ENCODE results near the gene SRXN1. TPM values are rescaled to one million over a fixed set of nuclear protein-coding genes. Genes with fewer than 3 reads are reported as not detected.

Gene SRXN1
- total RNA-seq, 2 experiments from 2014 or later = 16.9 to 17.1 TPM

GRCh38 chr20:635028-635892 is 17.7 kb downstream of the SRXN1 start:
- no peak overlapping the region for H3K4me3 Mint-ChIP-seq
- ChIA-PET CTCF (no interaction called here), POLR2A (no interaction called here)
- no peak for DNase-seq
- H3K36me3 Mint-ChIP-seq (ENCODE audit: low read depth) = no peaks in the 10 kb centered on the region
- H3K4me1 Mint-ChIP-seq = no peaks in the 10 kb centered on the region
- no peaks in the 10 kb centered on the region for H3K9me3 Mint-ChIP-seq
- peaks cover 2% of the 10 kb centered on the region for H3K27me3 Mint-ChIP-seq
- H3K27ac Mint-ChIP-seq = no peak overlapping the region

- no peaks in the 10 kb centered on the region for H3K9me3 Mint-ChIP-seq
- no peak overlapping the region for H3K4me3 Mint-ChIP-seq
- no peaks in the 10 kb centered on the region for H3K36me3 Mint-ChIP-seq (ENCODE audit: low read depth)
- no peaks in the 10 kb centered on the region for H3K4me1 Mint-ChIP-seq
- DNase-seq = no peak
- peaks cover 4% of the 10 kb centered on the region for H3K27me3 Mint-ChIP-seq
- CTCF ChIA-PET = no interaction called here
- no peak overlapping the region for H3K27ac Mint-ChIP-seq
- POLR2A ChIA-PET = no interaction called here
Observed at GRCh38 chr20:634148-634925, 18.7 kb downstream of the SRXN1 start.

GRCh38 chr20:631101-631500 is 21.9 kb downstream of the SRXN1 start:
- Mint-ChIP-seq H3K27me3 (peaks cover 9% of the 10 kb centered on the region), H3K36me3 (ENCODE audit: low read depth) (no peaks in the 10 kb centered on the region), H3K4me3 (no peak overlapping the region), H3K9me3 (no peaks in the 10 kb centered on the region), H3K27ac (no peak overlapping the region), H3K4me1 (no peaks in the 10 kb centered on the region)
- ChIA-PET CTCF (interaction anchor here (5.2 kb wide), 1 partner anchor 15 kb away, joined by 31 read pairs; no protein-coding TSS in a partner anchor), POLR2A (no interaction called here)
- DNase-seq = no peak

GRCh38 chr20:626579-626978 is 26.4 kb downstream of the SRXN1 start:
- POLR2A ChIA-PET = no interaction called here
- peaks cover 27% of the 10 kb centered on the region for H3K27me3 Mint-ChIP-seq
- DNase-seq = no peak
- CTCF ChIA-PET = no interaction called here
- no peaks in the 10 kb centered on the region for H3K9me3 Mint-ChIP-seq
- H3K36me3 Mint-ChIP-seq (ENCODE audit: low read depth) = no peaks in the 10 kb centered on the region
- no peaks in the 10 kb centered on the region for H3K4me1 Mint-ChIP-seq
- no peak overlapping the region for H3K27ac Mint-ChIP-seq
- no peak overlapping the region for H3K4me3 Mint-ChIP-seq

GRCh38 chr20:625360-625932 is 27.6 kb downstream of the SRXN1 start:
- DNase-seq = no peak
- CTCF ChIA-PET = interaction anchor here (1.7 kb wide), 1 partner anchor 20 kb away, joined by 5 read pairs; no protein-coding TSS in a partner anchor
- no peaks in the 10 kb centered on the region for H3K9me3 Mint-ChIP-seq
- no peaks in the 10 kb centered on the region for H3K4me1 Mint-ChIP-seq
- H3K4me3 Mint-ChIP-seq = no peak overlapping the region
- peaks cover 31% of the 10 kb centered on the region for H3K27me3 Mint-ChIP-seq
- no peaks in the 10 kb centered on the region for H3K36me3 Mint-ChIP-seq (ENCODE audit: low read depth)
- POLR2A ChIA-PET = no interaction called here
- no peak overlapping the region for H3K27ac Mint-ChIP-seq

- CTCF ChIA-PET = interaction anchor here (1.0 to 1.7 kb wide), 4 partner anchors 21 to 41 kb away, joined by 3 to 5 read pairs (median 4); no protein-coding TSS in a partner anchor
Observed at GRCh38 chr20:623704-624103, 29.3 kb downstream of the SRXN1 start.

GRCh38 chr20:623021-623420 is 30.0 kb downstream of the SRXN1 start:
- CTCF ChIA-PET = interaction anchor here (1.0 to 1.3 kb wide), 3 partner anchors 22 to 42 kb away, joined by 3 to 4 read pairs (median 3); no protein-coding TSS in a partner anchor
- Mint-ChIP-seq H3K4me1 (no peaks in the 10 kb centered on the region), H3K36me3 (ENCODE audit: low read depth) (no peaks in the 10 kb centered on the region)

More at GRCh38 chr20:623704-624103, 29.3 kb downstream of the SRXN1 start:
- Mint-ChIP-seq H3K4me3 (no peak overlapping the region), H3K4me1 (no peaks in the 10 kb centered on the region), H3K9me3 (no peaks in the 10 kb centered on the region), H3K27ac (no peak overlapping the region), H3K27me3 (peaks cover 35% of the 10 kb centered on the region), H3K36me3 (ENCODE audit: low read depth) (no peaks in the 10 kb centered on the region)
- POLR2A ChIA-PET = no interaction called here
- no peak for DNase-seq

GRCh38 chr20:622161-622560 is 30.8 kb downstream of the SRXN1 start:
- H3K9me3 Mint-ChIP-seq = no peaks in the 10 kb centered on the region
- no peak for DNase-seq
- CTCF ChIA-PET = interaction anchor here (1.7 kb wide), 1 partner anchor 23 kb away, joined by 5 read pairs; no protein-coding TSS in a partner anchor
- H3K27ac Mint-ChIP-seq = no peak overlapping the region
- H3K36me3 Mint-ChIP-seq (ENCODE audit: low read depth) = no peaks in the 10 kb centered on the region
- POLR2A ChIA-PET = no interaction called here
- no peak overlapping the region for H3K4me3 Mint-ChIP-seq
- H3K4me1 Mint-ChIP-seq = no peaks in the 10 kb centered on the region
- H3K27me3 Mint-ChIP-seq = peaks cover 42% of the 10 kb centered on the region

More at GRCh38 chr20:623021-623420, 30.0 kb downstream of the SRXN1 start:
- H3K4me3 Mint-ChIP-seq = no peak overlapping the region
- POLR2A ChIA-PET = no interaction called here
- H3K27me3 Mint-ChIP-seq = peaks cover 39% of the 10 kb centered on the region
- no peaks in the 10 kb centered on the region for H3K9me3 Mint-ChIP-seq
- no peak for DNase-seq
- H3K27ac Mint-ChIP-seq = no peak overlapping the region

GRCh38 chr20:621125-621756 is 31.8 kb downstream of the SRXN1 start:
- Mint-ChIP-seq H3K9me3 (no peaks in the 10 kb centered on the region), H3K27ac (no peak overlapping the region), H3K4me1 (no peaks in the 10 kb centered on the region), H3K36me3 (ENCODE audit: low read depth) (no peaks in the 10 kb centered on the region), H3K27me3 (peaks cover 39% of the 10 kb centered on the region), H3K4me3 (no peak overlapping the region)
- POLR2A ChIA-PET = no interaction called here
- no peak for DNase-seq
- CTCF ChIA-PET = interaction anchor here (1.7 kb wide), 1 partner anchor 23 kb away, joined by 5 read pairs; no protein-coding TSS in a partner anchor

- no peaks in the 10 kb centered on the region for H3K9me3 Mint-ChIP-seq
- H3K4me3 Mint-ChIP-seq = no peak overlapping the region
- ChIA-PET POLR2A (no interaction called here), CTCF (no interaction called here)
- no peak for DNase-seq
- no peaks in the 10 kb centered on the region for H3K36me3 Mint-ChIP-seq (ENCODE audit: low read depth)
- no peaks in the 10 kb centered on the region for H3K4me1 Mint-ChIP-seq
- H3K27ac Mint-ChIP-seq = no peak overlapping the region
- peaks cover 37% of the 10 kb centered on the region for H3K27me3 Mint-ChIP-seq
Observed at GRCh38 chr20:620246-620645, 32.8 kb downstream of the SRXN1 start.

GRCh38 chr20:618980-619379 is 34.0 kb downstream of the SRXN1 start:
- Mint-ChIP-seq H3K36me3 (ENCODE audit: low read depth) (no peaks in the 10 kb centered on the region), H3K27ac (no peak overlapping the region), H3K9me3 (no peaks in the 10 kb centered on the region), H3K27me3 (peaks cover 37% of the 10 kb centered on the region), H3K4me3 (no peak overlapping the region), H3K4me1 (no peaks in the 10 kb centered on the region)
- DNase-seq = no peak
- CTCF ChIA-PET = interaction anchor here (0.7 kb wide), 1 partner anchor 27 kb away, joined by 3 read pairs; no protein-coding TSS in a partner anchor
- POLR2A ChIA-PET = no interaction called here

- ChIA-PET POLR2A (no interaction called here), CTCF (interaction anchor here (1.3 to 1.6 kb wide), 2 partner anchors 27 to 49 kb away, joined by 4 read pairs; no protein-coding TSS in a partner anchor)
Observed at GRCh38 chr20:617934-618690, 34.9 kb downstream of the SRXN1 start.

More at GRCh38 chr20:617934-618690, 34.9 kb downstream of the SRXN1 start:
- Mint-ChIP-seq H3K4me1 (no peaks in the 10 kb centered on the region), H3K9me3 (no peaks in the 10 kb centered on the region), H3K27ac (no peak overlapping the region), H3K27me3 (peaks cover 42% of the 10 kb centered on the region), H3K4me3 (no peak overlapping the region), H3K36me3 (ENCODE audit: low read depth) (no peaks in the 10 kb centered on the region)
- DNase-seq = no peak

Data from activated CD4-positive, alpha-beta memory T cell treated with anti-CD3 and anti-CD28 coated beads, Interleukin-2, amount 10 ng/mL, durations not matched to agents 7 days and 5 days (primary cell).